K562 (cell line): ENCODE data around the gene FAM118B. TPM values are rescaled to one million over a fixed set of nuclear protein-coding genes. Genes with fewer than 3 reads are reported as not detected.

Source experiments
- ATAC-seq: fragments of 200-7000 bp; cut with Tn5 transposase; 3 replicates; pipeline ENCODE4 v1.9.1; 2020; ENCODE audit warnings: moderate library complexity
- BruUV-seq: library from RNA; stranded (reverse); fragments of 400-500 nt; replicated peaks from 2 replicates; lab custom pipeline; 2021; lab: Mats Ljungman, UMichigan
- CTCF ChIA-PET: fragments of 300-600 bp; formaldehyde crosslinking; extraction: SDS; loops from one replicate; lab custom pipeline; 2021; ENCODE audit warnings: low intra/inter-chr PET ratio; lab: Yijun Ruan, JAX
- POLR2A ChIA-PET: fragments of 300-600, 350-650 bp; sonication (Branson Sonifier 250); formaldehyde crosslinking; extraction: SDS; loops from one replicate; lab custom pipeline; 2021; ENCODE audit warnings: antibody characterized with exemption, inconsistent platforms; lab: Yijun Ruan, JAX
- DNase-seq, 4 experiments: peaks; one replicate each; pipeline versions ENCODE4 v3.0.0 to v3.0.0-alpha.2; 2011 to 2018; ENCODE audit warnings: low spot score in 3 of 4, mixed read lengths in 3 of 4; ENCODE audit errors: extremely low read depth in 1 of 4
- FAIRE-seq: peaks from 2 replicates; lab custom pipeline; 2011; peaks lifted over from hg19 to GRCh38; lab: Jason Lieb, UNC
- H2AFZ ChIP-seq: 2 replicates; pipeline ENCODE4 v1.6.0; 2011; ENCODE audit warnings: low read depth, low read length, control low read depth, inconsistent platforms
- H3K27ac ChIP-seq: fragments of 200-600 bp; 3 replicates; pipeline ENCODE4 v1.8.0; 2011; ENCODE audit warnings: low read depth, mild to moderate bottlenecking, control low read depth, inconsistent platforms, low read length, moderate library complexity, mixed read lengths; ENCODE audit errors: extremely low read depth
- H3K27me3 ChIP-seq, 2 experiments: fragments of 300-600 bp in 1 of 2; 2 replicates in 1 of 2; 3 replicates in 1 of 2; pipeline versions ENCODE4 v1.6.0 to v1.8.0; 2011; ENCODE audit warnings: inconsistent platforms in 2 of 2, low read length in 2 of 2, mild to moderate bottlenecking in 1 of 2, mixed read lengths in 1 of 2, moderate library complexity in 1 of 2; ENCODE audit not compliant: control insufficient read depth in 2 of 2, insufficient read depth in 2 of 2
- H3K36me3 ChIP-seq: fragments of 300-600 bp; 3 replicates; pipeline ENCODE4 v1.8.0; 2011; ENCODE audit warnings: mild to moderate bottlenecking, low read length, inconsistent platforms; ENCODE audit not compliant: control insufficient read depth, insufficient read depth
- H3K4me1 ChIP-seq, 2 experiments: fragments of 200-600 bp in 1 of 2; replicated peaks in 1 of 2; 2 replicates in 1 of 2; 3 replicates in 1 of 2; pipeline versions ENCODE4 v1.5.1 to v1.8.0; 2011; ENCODE audit warnings: inconsistent platforms in 2 of 2, low read length in 2 of 2, mild to moderate bottlenecking in 1 of 2, mixed read lengths in 1 of 2, moderate library complexity in 1 of 2; ENCODE audit not compliant: control insufficient read depth in 2 of 2, insufficient read depth in 2 of 2
- H3K4me2 ChIP-seq: 2 replicates; pipeline ENCODE4 v1.6.1; 2011; ENCODE audit warnings: low read length, control low read depth, inconsistent platforms, mixed read lengths; ENCODE audit not compliant: insufficient read depth
- H3K4me3 ChIP-seq: fragments of 200-600 bp; sonication (generic), shearing (Covaris generic); 2 replicates; pipeline ENCODE4 v1.5.1; 2016; ENCODE audit warnings: control low read depth, inconsistent platforms
- H3K79me2 ChIP-seq: fragments of 200-600 bp; 3 replicates; pipeline ENCODE4 v1.8.0; 2011; ENCODE audit warnings: low read length, inconsistent platforms; ENCODE audit not compliant: control insufficient read depth, insufficient read depth
- H3K9ac ChIP-seq, 2 experiments: 2 replicates each; pipeline versions ENCODE4 v1.6.0 to v1.6.1; 2011; ENCODE audit warnings: low read depth in 2 of 2, low read length in 2 of 2, control low read depth in 1 of 2, inconsistent platforms in 1 of 2, mild to moderate bottlenecking in 1 of 2, mixed read lengths in 1 of 2; ENCODE audit not compliant: insufficient read depth in 1 of 2
- H3K9me1 ChIP-seq: one replicate; pipeline ENCODE4 v1.6.0; 2011; ENCODE audit warnings: inconsistent platforms, mild to moderate bottlenecking, low read length, moderate library complexity; ENCODE audit not compliant: control insufficient read depth, insufficient read depth
- H3K9me3 ChIP-seq: replicated peaks from 2 replicates; pipeline ENCODE4 v1.5.1; 2011; ENCODE audit warnings: low read depth, low read length, inconsistent platforms; ENCODE audit not compliant: control insufficient read depth, insufficient read depth
- H4K20me1 ChIP-seq: replicated peaks from 2 replicates; pipeline ENCODE4 v1.6.1; 2011; ENCODE audit warnings: low read length, inconsistent platforms, mixed read lengths; ENCODE audit not compliant: control insufficient read depth, insufficient read depth
- ATF7 ChIP-seq: fragments of 450-650 bp; IDR thresholded peaks from 2 replicates; pipeline ENCODE4 v1.7.1; 2014; ENCODE audit warnings: mild to moderate bottlenecking, moderate library complexity
- CBX1 ChIP-seq: sonication (generic); IDR thresholded peaks from 2 replicates; pipeline ENCODE4 v1.6.1; 2016; ENCODE audit warnings: antibody characterized with exemption, low read depth, mild to moderate bottlenecking
- ERF ChIP-seq: fragments of 450-650 bp; formaldehyde crosslinking; IDR thresholded peaks from 2 replicates; pipeline ENCODE4 v1.4.0; 2020; ENCODE audit warnings: mild to moderate bottlenecking, mixed read lengths
- HIVEP1 ChIP-seq: fragments of 250-450 bp; sonication (Bioruptor Pico); IDR thresholded peaks from 2 replicates; pipeline ENCODE4 v1.4.0; 2020; ENCODE audit warnings: mild to moderate bottlenecking
- KLF16 ChIP-seq: IDR thresholded peaks from 2 replicates; pipeline ENCODE4 v1.6.1; 2016; ENCODE audit warnings: antibody characterized with exemption
- MCM7 ChIP-seq, 2 experiments: fragments of 450-650 bp; IDR thresholded peaks; 2 replicates each; pipeline ENCODE4 v1.6.1; 2016 to 2018
- PCBP1 ChIP-seq: fragments of 200-400 bp; formaldehyde crosslinking; IDR thresholded peaks from 2 replicates; pipeline ENCODE4 v1.6.1; 2018; ENCODE audit warnings: mild to moderate bottlenecking, low read depth, low read length; ENCODE audit not compliant: poor library complexity, severe bottlenecking
- PTRF ChIP-seq: fragments of 450-650 bp; IDR thresholded peaks from 2 replicates; pipeline ENCODE4 v1.6.1; 2016; ENCODE audit warnings: mild to moderate bottlenecking, missing genetic modification characterization, missing compliant biosample characterization
- TEAD4 ChIP-seq, 2 experiments: sonication (generic) in 1 of 2; formaldehyde crosslinking in 1 of 2; IDR thresholded peaks; 2 replicates each; pipeline versions ENCODE4 v1.6.1 to v1.8.0; 2012 to 2022; ENCODE audit warnings: borderline replicate concordance in 1 of 2, inconsistent platforms in 1 of 2, low read length in 1 of 2, mild to moderate bottlenecking in 1 of 2, missing genetic modification reagents in 1 of 2
- ZBTB12 ChIP-seq: fragments of 250-450 bp; sonication (Bioruptor Pico); IDR thresholded peaks from 2 replicates; pipeline ENCODE4 v1.4.0; 2020
- ZBTB43 ChIP-seq: sonication (generic); formaldehyde crosslinking; IDR thresholded peaks from 2 replicates; pipeline ENCODE4 v1.8.0; 2023; ENCODE audit warnings: mild to moderate bottlenecking, missing genetic modification reagents
- ZFP30 ChIP-seq: fragments of 250-450 bp; sonication (Bioruptor Pico); IDR thresholded peaks from 2 replicates; pipeline ENCODE4 v1.8.0; 2022; ENCODE audit warnings: moderate library complexity, mild to moderate bottlenecking, inconsistent platforms, borderline replicate concordance
- ZNF431 ChIP-seq: sonication (generic); formaldehyde crosslinking; IDR thresholded peaks from 2 replicates; pipeline ENCODE4 v1.8.0; 2022; ENCODE audit warnings: mild to moderate bottlenecking, missing genetic modification reagents
- ZNF551 ChIP-seq: fragments of 250-450 bp; sonication (Bioruptor Pico); IDR thresholded peaks from 2 replicates; pipeline ENCODE4 v1.5.0; 2021; ENCODE audit warnings: mild to moderate bottlenecking, moderate library complexity
- ZNF586 ChIP-seq: fragments of 450-650 bp; formaldehyde crosslinking; conservative IDR thresholded peaks from 2 replicates; pipeline ENCODE4 v1.4.0; 2020; ENCODE audit warnings: mild to moderate bottlenecking, moderate library complexity
- ZNF785 ChIP-seq: fragments of 250-450 bp; sonication (Bioruptor Pico); IDR thresholded peaks from 2 replicates; pipeline ENCODE4 v1.4.0; 2020; ENCODE audit warnings: mild to moderate bottlenecking
- WGBS: fragments of 100-300 bp; shearing (Covaris generic); methylation state at CpG from one replicate; pipeline ENCODE4 v1.1.6; 2016; ENCODE audit warnings: low coverage, mixed read lengths; ENCODE audit not compliant: insufficient coverage; ENCODE audit errors: missing lambda C conversion rate; 5-methylcytosine and 5-hydroxymethylcytosine counted together
- in situ Hi-C: fragments of 300-500 bp; cut with MboI; formaldehyde crosslinking; loops from 4 replicates; pipeline ENCODE4 v1.15.0; 2018; ENCODE audit warnings: inconsistent platforms, mixed read lengths
- intact Hi-C: fragments of 100-400 bp; cut with micrococcal nuclease; formaldehyde crosslinking; loops from 2 replicates; pipeline ENCODE4 v1.14.2; 2022
- polyA plus RNA-seq, 8 experiments: library from polyadenylated mRNA; depleted of rRNA in 4 of 8; stranded (reverse) in 5 of 8; unstranded in 3 of 8; fragments of >200 nt; fragmentation: Nextera tagmentation in 2 of 8; fragmentation: Illumina TruSeq in 1 of 8; extraction: Ambion mirVana in 2 of 8; extraction: Trizol in 1 of 8; gene quantifications; 2 replicates each; pipeline versions ENCODE4 v1.2.1 to v1.2.3, GENCODE V29; 2011 to 2014; ENCODE audit warnings: inconsistent platforms in 1 of 8, missing spikeins in 1 of 8
- total RNA-seq, 7 experiments: library from RNA; depleted of rRNA in 6 of 7; stranded (reverse); fragments of >200 nt in 6 of 7; fragmentation: Illumina TruSeq in 2 of 7; extraction: Trizol in 2 of 7; gene quantifications; 2 replicates each; pipeline versions ENCODE4 v1.2.1 to v1.2.3, GENCODE V29; 2011 to 2021; ENCODE audit warnings: low replicate concordance in 1 of 7

Gene FAM118B
- total and polyA plus RNA-seq, 9 of the 15 experiments (the other 6 are each of a cell fraction or from before 2014, with no cell fraction given): 12.0 to 49.0 (median 22.1) TPM

- Histone ChIP-seq H3K36me3 (peaks cover 96% of the 10 kb centered on the region), H3K79me2 (peaks cover 11% of the 10 kb centered on the region; the same call in 2 of the 3 replicates), H3K9me3 (no peaks in the 10 kb centered on the region), H2AFZ (no peak overlapping the region), H3K4me3 (no peak overlapping the region), H3K27me3 (no peaks in the 10 kb centered on the region), H3K9me1 (no peaks in the 10 kb centered on the region), H4K20me1 (no peaks in the 10 kb centered on the region), H3K9ac (no peak overlapping the region), H3K4me1 (peaks cover 0 to 4% of the 10 kb centered on the region in 2 experiments; a peak in 1 of 5 replicates), H3K27ac (no peak overlapping the region), H3K4me2 (no peak overlapping the region)
- POLR2A ChIA-PET: no interaction called here
- FAIRE-seq (no peak), DNase-seq (no peak), ATAC-seq (no peak)
- intact Hi-C loops (no loop called here), in situ Hi-C loops (no loop called here)
- TF ChIP-seq PCBP1: no peak
- TF ChIP-seq HIVEP1 (CRISPR knock-in tag): no peak
- TF ChIP-seq ZBTB43 (CRISPR knock-in tag): no peak
- BruUV-seq: no TSS peak
- CTCF ChIA-PET: no interaction called here
- WGBS: 95% methylated on average over 8 of the region's 14 CpGs
These were observed 6.2 kb upstream of the FAM118B start for GRCh38 chr11:126205359-126205758.

- no peak overlapping the region for H3K27ac ChIP-seq
- intact Hi-C loops (no loop called here), in situ Hi-C loops (no loop called here)
- H3K9me3 ChIP-seq: no peaks in the 10 kb centered on the region
- no peaks in the 10 kb centered on the region for H3K9me1 ChIP-seq
- no peaks in the 10 kb centered on the region for H3K27me3 ChIP-seq
- BruUV-seq: no TSS peak
- H2AFZ ChIP-seq: no peak overlapping the region
- H3K79me2 ChIP-seq: peaks cover 34% of the 10 kb centered on the region
- ChIA-PET CTCF (no interaction called here), POLR2A (interaction anchor here (0.8 kb wide), 1 partner anchor 18 kb away, joined by 3 read pairs; no protein-coding TSS in a partner anchor)
- WGBS: 91% methylated on average over 2 of the region's 2 CpGs
- ATAC-seq (no peak), FAIRE-seq (no peak), DNase-seq (no peak)
- H3K36me3 ChIP-seq: peaks cover 74% of the 10 kb centered on the region
- no peak overlapping the region for H3K4me3 ChIP-seq
- no peak overlapping the region for H3K4me2 ChIP-seq
- H4K20me1 ChIP-seq: no peaks in the 10 kb centered on the region
- H3K9ac ChIP-seq: no peak overlapping the region
- H3K4me1 ChIP-seq: peaks cover 0 to 7% of the 10 kb centered on the region in 2 experiments; a peak in 1 of 5 replicates
- TF ChIP-seq ZBTB12 (CRISPR knock-in tag) (no peak), ZNF551 (CRISPR knock-in tag) (no peak), TEAD4 (IDR thresholded peaks at IDR 0.05; ENCODE audit: low read length) (no peak), TEAD4 (CRISPR knock-in tag; IDR thresholded peaks at IDR 0.05; ENCODE audit: borderline replicate concordance) (no peak), ZNF785 (no peak), ZNF431 (CRISPR knock-in tag) (no peak), MCM7 (IDR thresholded peaks at IDR 0.05) (no peak), ZNF586 (CRISPR knock-in tag) (no peak), ERF (CRISPR knock-in tag) (no peak), ZFP30 (CRISPR knock-in tag) (no peak), ATF7 (no peak), KLF16 (no peak), PTRF (tag) (no peak), CBX1 (no peak)
These were observed 3.7 kb upstream of the FAM118B start for GRCh38 chr11:126207896-126208295.
